NCI-H128 (cell line): Measurements from ENCODE around the gene PRKCSH.

Experiments used
- DNase-seq: peaks from one replicate; lab custom pipeline; 2025; ENCODE audit not compliant: unreplicated experiment; lab: John Stamatoyannopoulos, UW

Gene PRKCSH

DNA sequence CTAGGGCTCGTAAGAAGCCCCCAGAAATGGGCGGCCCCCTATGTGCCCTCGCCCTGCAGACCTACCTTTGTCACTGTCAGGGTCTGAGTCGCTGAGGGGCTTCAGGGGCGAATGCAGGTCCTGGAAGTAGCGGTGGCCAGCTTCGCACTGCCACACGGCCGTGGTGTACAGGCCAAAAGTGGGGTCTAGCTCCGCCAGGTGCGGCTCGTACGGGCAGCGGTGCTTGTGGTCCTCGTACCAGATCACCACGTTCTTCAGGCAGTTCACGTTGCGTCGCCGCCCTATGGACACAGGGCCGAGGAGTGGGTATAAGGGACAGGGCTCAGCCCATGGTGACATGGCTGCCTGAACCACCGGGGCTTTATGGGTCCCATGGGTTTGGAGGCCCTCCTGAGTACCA, 60.5 kb downstream of the PRKCSH start:
- no peak for DNase-seq

DNA sequence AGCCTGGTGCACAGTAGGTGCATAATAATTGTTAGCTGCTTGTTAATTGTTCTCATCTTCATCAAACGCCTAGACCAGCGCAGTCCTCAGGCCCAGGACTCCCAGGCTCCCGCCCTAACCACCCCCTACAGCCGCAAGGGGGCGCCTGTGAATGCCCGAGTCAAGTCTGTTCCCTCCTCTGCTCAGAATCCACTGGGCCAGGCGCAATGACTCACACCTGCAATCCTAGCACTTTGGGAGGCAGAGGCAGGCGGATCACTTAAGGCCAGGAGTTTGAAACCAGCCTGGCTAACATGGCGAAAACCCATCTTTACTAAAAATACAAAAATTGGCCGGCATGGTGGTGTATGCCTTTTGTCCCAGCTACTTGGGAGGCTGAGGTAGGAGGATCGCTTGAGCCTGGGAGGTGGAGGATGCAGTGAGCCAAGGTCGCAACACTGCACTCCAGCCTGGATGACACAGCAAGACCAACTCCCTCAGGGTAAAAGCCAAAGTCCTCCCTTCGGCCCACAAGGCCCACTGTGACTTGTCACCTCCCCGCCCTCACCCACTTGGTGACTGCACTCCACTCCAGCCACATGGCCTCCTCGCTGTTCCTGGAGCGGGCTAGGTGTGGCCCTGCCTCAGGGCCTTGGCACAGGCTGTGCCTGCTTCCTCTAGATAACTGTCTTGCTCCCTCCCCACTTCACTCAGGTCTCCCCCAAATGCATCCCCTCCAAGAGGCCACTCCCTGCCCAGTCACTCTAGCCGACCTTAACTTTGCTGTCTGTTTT, 61.1 kb downstream of the PRKCSH start:
- DNase-seq: peak; percentile 30

DNA sequence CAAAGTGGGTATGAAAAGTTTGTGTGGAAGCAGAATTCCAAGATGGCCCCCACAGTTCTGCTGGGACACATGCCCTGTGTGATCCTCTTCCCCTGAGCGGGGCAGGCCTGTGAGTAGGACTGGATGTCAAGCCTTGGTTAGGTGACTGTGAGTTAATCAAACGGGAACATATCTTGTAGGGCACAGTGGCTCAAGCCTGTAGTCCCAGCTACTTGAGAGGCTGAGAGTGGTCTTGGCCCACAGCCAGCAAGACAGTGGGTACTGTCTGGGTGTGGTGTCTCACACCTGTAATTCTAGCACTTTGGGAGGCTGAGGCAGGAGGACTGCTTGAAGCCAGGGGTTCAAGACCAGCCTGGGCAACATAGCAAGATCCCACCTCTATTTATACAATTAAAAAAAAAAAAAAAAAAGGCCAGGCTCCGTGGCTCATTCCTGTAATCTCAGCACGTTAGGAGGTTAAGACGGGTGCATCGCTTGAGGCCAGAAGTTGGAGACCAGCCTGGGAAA, 63.8 kb downstream of the PRKCSH start:
- no peak for DNase-seq

DNA sequence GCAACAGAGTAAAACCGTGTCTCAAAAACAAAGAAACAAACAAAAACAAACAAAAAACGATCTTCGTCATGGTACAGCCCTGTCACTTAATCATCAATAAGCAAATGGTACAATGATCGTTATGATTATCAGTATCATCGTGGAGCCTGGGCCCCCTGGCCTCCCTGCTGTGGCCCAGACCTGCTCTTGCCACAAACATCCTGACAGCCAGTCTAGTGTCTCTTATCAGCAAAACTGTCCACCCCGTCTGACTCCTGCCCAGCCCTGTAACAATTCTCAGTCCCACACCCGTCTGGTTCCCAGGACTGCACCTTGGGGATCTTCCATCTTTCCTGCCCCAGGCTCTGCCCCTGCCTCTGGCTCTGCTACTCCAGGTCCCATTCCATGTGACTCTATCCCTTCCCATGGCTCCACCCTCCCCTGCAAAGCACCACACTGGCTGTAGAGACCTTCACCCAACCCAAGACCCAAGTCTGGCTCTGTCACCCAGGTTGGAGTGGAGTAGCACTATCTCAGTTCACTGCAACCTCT, 64.5 kb downstream of the PRKCSH start:
- no peak for DNase-seq
